Lower leg skin (tissue), 3 donors: Measurements from ENCODE around the gene COL9A3.

Experiments
- CTCF ChIP-seq, 3 donors: fragments of 450-650 bp; IDR thresholded peaks; one replicate each; pipeline ENCODE4 v1.5.1; 2016; ENCODE audit warnings: antibody characterized with exemption in 3 of 3, mild to moderate bottlenecking in 3 of 3, moderate library complexity in 2 of 3
- POLR2A ChIP-seq, 2 donors: fragments of 450-650 bp; IDR thresholded peaks; one replicate each; pipeline ENCODE4 v1.6.1; 2016 to 2017; ENCODE audit warnings: antibody characterized with exemption in 2 of 2, mild to moderate bottlenecking in 1 of 2, moderate library complexity in 1 of 2

- TF ChIP-seq CTCF (IDR thresholded peaks at IDR 0.05) (no peak), POLR2A (IDR thresholded peaks at IDR 0.05) (no peak)
Measured at GRCh38 chr20:62801284-62802010, 15.4 kb upstream of the COL9A3 start.
